CD4-positive, alpha-beta T cell (primary cell): ENCODE results near the gene NASP. TPM values are rescaled to one million over a fixed set of nuclear protein-coding genes. Genes with fewer than 3 reads are reported as not detected.
A peak's percentile ranks its signal among the peaks of the same experiment; 100 is the strongest.

Experiments used
- ATAC-seq: fragments of 200-7000 bp; cut with Tn5 transposase; one replicate; pipeline ENCODE4 v1.10.0; 2022; ENCODE audit warnings: mild to moderate bottlenecking; ENCODE audit not compliant: poor library complexity
- CTCF ChIA-PET: fragments of 350-600 bp; sonication (Branson Sonifier 250); formaldehyde crosslinking; loops from one replicate; lab custom pipeline; 2021; ENCODE audit warnings: antibody characterized with exemption, inconsistent platforms; lab: Charles Lee
- POLR2A ChIA-PET: fragments of 350-600 bp; sonication (Branson Sonifier 250); formaldehyde crosslinking; loops from one replicate; lab custom pipeline; 2021; ENCODE audit warnings: antibody characterized with exemption, inconsistent platforms; lab: Charles Lee
- DNase-seq, 14 experiments: peaks; one replicate each; pipeline ENCODE4 v3.0.0-alpha.2; 2013 to 2020; ENCODE audit warnings: mixed read lengths in 2 of 14
- H3K27ac ChIP-seq, 2 donors: one replicate each; pipeline versions ENCODE4 v1.5.1 to v1.7.0; 2013; ENCODE audit warnings: low read length in 2 of 2, low read depth in 1 of 2, mild to moderate bottlenecking in 1 of 2
- H3K27me3 ChIP-seq, 2 experiments: 1 replicate in 1 of 2; 2 replicates in 1 of 2; pipeline versions ENCODE4 v1.6.1 to v1.7.0; 2013; ENCODE audit warnings: low read length in 2 of 2, control low read depth in 1 of 2, mild to moderate bottlenecking in 1 of 2, moderate library complexity in 1 of 2; ENCODE audit not compliant: insufficient read depth in 2 of 2, control insufficient read depth in 1 of 2
- H3K36me3 ChIP-seq: one replicate; pipeline ENCODE4 v1.6.1; 2013; ENCODE audit warnings: low read length, control low read depth; ENCODE audit not compliant: insufficient read depth
- H3K4me1 ChIP-seq: one replicate; pipeline ENCODE4 v1.6.1; 2013; ENCODE audit warnings: low read length, control low read depth; ENCODE audit not compliant: insufficient read depth
- H3K4me3 ChIP-seq: one replicate; pipeline ENCODE4 v1.5.1; 2013; ENCODE audit warnings: mild to moderate bottlenecking, low read length, moderate library complexity
- H3K9me3 ChIP-seq, 2 experiments: 1 replicate in 1 of 2; 2 replicates in 1 of 2; pipeline versions ENCODE4 v1.6.1 to v1.7.0; 2013; ENCODE audit warnings: low read length in 2 of 2, mild to moderate bottlenecking in 2 of 2, control low read depth in 1 of 2, moderate library complexity in 1 of 2; ENCODE audit not compliant: control insufficient read depth in 1 of 2, insufficient read depth in 1 of 2
- H3K27ac Mint-ChIP-seq: one replicate; pipeline ENCODE4 v1.8.0; 2020; ENCODE audit warnings: mixed read lengths
- H3K27me3 Mint-ChIP-seq: one replicate; pipeline ENCODE4 v1.8.0; 2021; ENCODE audit warnings: mixed read lengths
- H3K36me3 Mint-ChIP-seq: one replicate; pipeline ENCODE4 v1.8.0; 2021; ENCODE audit warnings: low read depth, mixed read lengths
- H3K4me1 Mint-ChIP-seq: one replicate; pipeline ENCODE4 v1.8.0; 2021; ENCODE audit warnings: low read depth, mixed read lengths
- H3K4me3 Mint-ChIP-seq: one replicate; pipeline ENCODE4 v1.8.0; 2020; ENCODE audit warnings: mild to moderate bottlenecking, mixed read lengths
- H3K9me3 Mint-ChIP-seq: one replicate; pipeline ENCODE4 v1.8.0; 2020; ENCODE audit warnings: mixed read lengths
- intact Hi-C, 2 experiments: fragments of 100-400 bp; cut with DNase I in 1 of 2; cut with micrococcal nuclease in 1 of 2; formaldehyde crosslinking; loops; one replicate each; pipeline versions ENCODE4 v1.15.1 to v1.9.0; 2023 to 2025; cut with DNase I, micrococcal nuclease
- total RNA-seq, 174 experiments: library from RNA in 2 of 174; stranded (reverse) in 2 of 174; gene quantifications; one replicate each; pipeline ENCODE4 v1.2.3 and lab custom pipeline; 2021 to 2026
- TF ChIP-seq, protein P1 (sequence below): fragments of 200-600 bp; IDR thresholded peaks from one replicate; pipeline ENCODE4 v1.8.0; 2022; ENCODE audit warnings: antibody characterized with exemption, mild to moderate bottlenecking

The NASP gene
- total RNA-seq, 2 experiments from 2014 or later = 110 to 112 TPM

DNA sequence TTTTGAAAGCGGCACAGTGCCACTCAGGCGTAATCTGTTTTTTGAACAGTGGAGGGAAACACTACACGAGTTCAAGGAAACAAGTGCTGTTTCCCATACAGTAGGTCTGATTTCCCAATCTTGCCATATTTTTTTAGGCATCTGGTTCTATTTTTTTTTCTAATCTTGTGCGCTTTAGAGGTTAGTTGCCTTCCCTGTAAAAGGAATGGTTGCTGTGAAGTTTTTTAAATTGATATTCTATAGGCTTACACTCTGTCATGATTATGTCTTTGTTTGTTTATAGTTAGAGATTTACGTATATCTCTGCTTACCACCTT is 1.2 kb downstream of the NASP start:
- peak overlapping the region; percentile 89 for H3K27ac Mint-ChIP-seq
- Histone ChIP-seq H3K27ac (peak overlapping the region; percentile 94 to 95), H3K27me3 (no peaks in the 10 kb centered on the region), H3K4me3 (peak overlapping the region; percentile 95), H3K4me1 (peaks cover 44% of the 10 kb centered on the region), H3K9me3 (no peaks in the 10 kb centered on the region), H3K36me3 (peaks cover 6% of the 10 kb centered on the region)
- H3K4me1 Mint-ChIP-seq = peaks cover 43% of the 10 kb centered on the region
- CTCF ChIA-PET = interaction anchor here (1.4 to 2.4 kb wide), 2 partner anchors 92 to 101 kb away, joined by 4 to 6 read pairs; partner anchors contain the start of gene GPBP1L1
- TF ChIP-seq, protein P1, sequence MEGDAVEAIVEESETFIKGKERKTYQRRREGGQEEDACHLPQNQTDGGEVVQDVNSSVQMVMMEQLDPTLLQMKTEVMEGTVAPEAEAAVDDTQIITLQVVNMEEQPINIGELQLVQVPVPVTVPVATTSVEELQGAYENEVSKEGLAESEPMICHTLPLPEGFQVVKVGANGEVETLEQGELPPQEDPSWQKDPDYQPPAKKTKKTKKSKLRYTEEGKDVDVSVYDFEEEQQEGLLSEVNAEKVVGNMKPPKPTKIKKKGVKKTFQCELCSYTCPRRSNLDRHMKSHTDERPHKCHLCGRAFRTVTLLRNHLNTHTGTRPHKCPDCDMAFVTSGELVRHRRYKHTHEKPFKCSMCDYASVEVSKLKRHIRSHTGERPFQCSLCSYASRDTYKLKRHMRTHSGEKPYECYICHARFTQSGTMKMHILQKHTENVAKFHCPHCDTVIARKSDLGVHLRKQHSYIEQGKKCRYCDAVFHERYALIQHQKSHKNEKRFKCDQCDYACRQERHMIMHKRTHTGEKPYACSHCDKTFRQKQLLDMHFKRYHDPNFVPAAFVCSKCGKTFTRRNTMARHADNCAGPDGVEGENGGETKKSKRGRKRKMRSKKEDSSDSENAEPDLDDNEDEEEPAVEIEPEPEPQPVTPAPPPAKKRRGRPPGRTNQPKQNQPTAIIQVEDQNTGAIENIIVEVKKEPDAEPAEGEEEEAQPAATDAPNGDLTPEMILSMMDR = no peak
- POLR2A ChIA-PET = interaction anchor here (0.5 to 5.0 kb wide), 12 partner anchors 22 to 911 kb away, joined by 3 to 65 read pairs (median 3); partner anchors contain the start of genes ARMH1, CCDC163, GPBP1L1 and MMACHC
- ATAC-seq = no peak
- peaks cover 16% of the 10 kb centered on the region for H3K36me3 Mint-ChIP-seq
- no peak for DNase-seq
- H3K27me3 Mint-ChIP-seq = no peaks in the 10 kb centered on the region
- H3K9me3 Mint-ChIP-seq = no peaks in the 10 kb centered on the region
- peak overlapping the region; percentile 94 for H3K4me3 Mint-ChIP-seq
- intact Hi-C loops = loop anchor here (2.0 to 10.0 kb wide), 9 partner anchors 16 to 1880 kb away; partner anchors contain the start of genes BTBD19 (in 2 of the 2), DYNLT4 (in 2 of the 2), PLK3 (in 2 of the 2) and GPBP1L1 (in 1 of the 2)

DNA sequence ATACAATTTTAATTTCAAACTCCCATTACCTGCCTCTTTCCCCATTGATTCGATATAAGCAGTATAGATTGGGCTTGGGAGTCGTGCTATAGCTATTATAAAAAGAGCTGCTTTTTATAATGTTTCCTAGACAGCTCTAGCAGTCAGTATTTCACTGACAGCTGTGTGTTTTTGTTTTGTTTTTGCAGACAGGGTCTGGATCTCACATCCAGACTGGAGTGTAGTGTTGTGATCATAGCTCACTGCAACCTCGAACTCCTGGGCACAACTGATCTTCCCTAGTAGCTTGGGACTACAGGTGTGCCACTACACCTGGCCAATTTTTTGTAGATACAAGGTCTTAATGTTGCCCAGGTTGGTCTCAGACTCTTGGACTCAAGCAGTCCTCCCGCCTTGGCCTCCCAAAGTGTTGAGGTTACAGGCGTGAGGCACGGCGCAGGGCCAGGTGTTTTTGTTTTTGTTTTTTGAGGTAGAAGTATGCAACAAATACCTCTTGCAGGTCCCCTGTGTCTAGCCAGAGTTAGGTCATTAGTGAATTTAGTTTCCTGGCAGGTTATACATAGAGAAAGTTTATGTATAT is 1.7 kb downstream of the NASP start:
- Mint-ChIP-seq H3K4me1 (peaks cover 45% of the 10 kb centered on the region), H3K9me3 (no peaks in the 10 kb centered on the region), H3K4me3 (peak overlapping the region; percentile 94), H3K27ac (peak overlapping the region; percentile 89), H3K36me3 (peaks cover 18% of the 10 kb centered on the region), H3K27me3 (no peaks in the 10 kb centered on the region)
- Histone ChIP-seq H3K9me3 (no peaks in the 10 kb centered on the region), H3K27ac (peak overlapping the region; percentile 94 to 95), H3K36me3 (peaks cover 6% of the 10 kb centered on the region), H3K4me1 (peaks cover 44% of the 10 kb centered on the region), H3K27me3 (no peaks in the 10 kb centered on the region), H3K4me3 (peak overlapping the region; percentile 95)
- intact Hi-C loops = loop anchor here (2.0 to 10.0 kb wide), 9 partner anchors 15 to 1881 kb away; partner anchors contain the start of genes BTBD19 (in 2 of the 2), DYNLT4 (in 2 of the 2), PLK3 (in 2 of the 2) and GPBP1L1 (in 1 of the 2)
- TF ChIP-seq, protein P1 = no peak
- DNase-seq (peak in 1 of 14 experiments; percentile 24), ATAC-seq (no peak)
- ChIA-PET POLR2A (interaction anchor here (0.5 to 5.0 kb wide), 11 partner anchors 23 to 571 kb away, joined by 3 to 65 read pairs (median 3); partner anchors contain the start of genes CCDC163, GPBP1L1, MMACHC and MUTYH), CTCF (interaction anchor here (1.4 to 2.4 kb wide), 2 partner anchors 93 to 100 kb away, joined by 4 to 6 read pairs; partner anchors contain the start of gene GPBP1L1)

DNA sequence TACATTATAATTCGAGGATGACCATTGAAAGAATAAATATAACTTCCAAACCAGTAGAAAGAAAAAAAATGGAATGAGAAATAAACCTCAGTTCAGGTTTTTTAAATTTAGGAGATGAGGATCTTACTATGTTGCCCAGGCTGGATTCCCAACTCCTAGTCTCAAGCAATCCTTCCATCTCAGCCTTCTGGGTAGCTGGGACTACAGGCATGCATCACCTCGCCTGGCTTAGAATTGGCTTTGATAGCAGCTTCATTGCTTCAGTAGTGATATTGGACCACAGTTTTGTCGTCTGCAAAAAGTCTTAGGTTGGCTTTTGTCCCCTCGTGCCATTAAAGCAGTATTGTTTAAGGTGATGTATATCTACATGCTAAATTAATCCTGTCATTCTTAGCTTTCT is 2.9 kb downstream of the NASP start:
- Histone ChIP-seq H3K9me3 (no peaks in the 10 kb centered on the region), H3K4me1 (peaks cover 44% of the 10 kb centered on the region), H3K27ac (peak overlapping the region in 1 of 2 donors; percentile 47), H3K36me3 (peaks cover 11% of the 10 kb centered on the region), H3K4me3 (peak overlapping the region; percentile 95), H3K27me3 (no peaks in the 10 kb centered on the region)
- H3K27ac Mint-ChIP-seq = peak overlapping the region; percentile 89
- H3K4me3 Mint-ChIP-seq = peak overlapping the region; percentile 94
- DNase-seq (no peak), ATAC-seq (no peak)
- no peaks in the 10 kb centered on the region for H3K27me3 Mint-ChIP-seq
- TF ChIP-seq, protein P1 = no peak
- peaks cover 52% of the 10 kb centered on the region for H3K4me1 Mint-ChIP-seq
- POLR2A ChIA-PET = interaction anchor here (0.8 to 5.0 kb wide), 4 partner anchors 65 to 812 kb away, joined by 3 to 65 read pairs (median 6); partner anchors contain the start of genes GPBP1L1, MUTYH and PRDX1
- CTCF ChIA-PET = interaction anchor here (0.6 to 0.8 kb wide), 2 partner anchors 25 to 150 kb away, joined by 3 to 4 read pairs; no protein-coding TSS in a partner anchor
- H3K36me3 Mint-ChIP-seq = peaks cover 27% of the 10 kb centered on the region
- intact Hi-C loops = loop anchor here (5.0 to 10.0 kb wide), 5 partner anchors 166 to 1882 kb away; partner anchors contain the start of genes BTBD19 (in 2 of the 2), DYNLT4 (in 2 of the 2), PLK3 (in 2 of the 2) and IPP (in 1 of the 2)
- H3K9me3 Mint-ChIP-seq = no peaks in the 10 kb centered on the region
